Upper lobe of left lung (tissue), 6 donors: Measurements from ENCODE around the gene PXDN. TPM values are rescaled to one million over a fixed set of nuclear protein-coding genes. Genes with fewer than 3 reads are reported as not detected.

Source experiments
- ATAC-seq, 2 donors: fragments of 200-7000 bp; cut with Tn5 transposase; one replicate each; pipeline ENCODE4 v1.9.1; 2022; ENCODE audit warnings: mild to moderate bottlenecking in 2 of 2, moderate library complexity in 2 of 2; ENCODE audit not compliant: low FRiP score in 2 of 2
- DNase-seq, 2 donors: peaks; one replicate each; pipeline ENCODE4 v3.0.0-alpha.2; 2019 to 2020
- H3K27ac ChIP-seq, 4 donors: fragments of 200-600 bp; sonication (generic); one replicate each; pipeline ENCODE4 v1.5.1; 2016 to 2019
- H3K27me3 ChIP-seq, 4 donors: fragments of 200-600 bp; sonication (generic); one replicate each; pipeline ENCODE4 v1.5.1; 2017 to 2019
- H3K36me3 ChIP-seq, 4 donors: fragments of 200-600 bp; sonication (generic); one replicate each; pipeline ENCODE4 v1.5.1; 2016 to 2019
- H3K4me1 ChIP-seq, 4 donors: fragments of 200-600 bp; sonication (generic); one replicate each; pipeline ENCODE4 v1.5.1; 2018 to 2019
- H3K4me3 ChIP-seq, 4 donors: fragments of 200-600 bp; sonication (generic); one replicate each; pipeline ENCODE4 v1.5.1; 2017 to 2019; ENCODE audit warnings: mild to moderate bottlenecking in 2 of 4, moderate library complexity in 1 of 4
- H3K9me3 ChIP-seq, 4 donors: fragments of 200-600 bp; sonication (generic); one replicate each; pipeline ENCODE4 v1.5.1; 2018 to 2019
- CTCF ChIP-seq, 6 experiments: fragments of 450-650 bp in 4 of 6; fragments of 200-600 bp in 2 of 6; sonication (generic) in 2 of 6; IDR thresholded peaks; one replicate each; pipeline ENCODE4 v1.5.1; 2016 to 2019; ENCODE audit warnings: antibody characterized with exemption in 6 of 6
- EP300 ChIP-seq, 4 donors: sonication (generic); formaldehyde crosslinking; IDR thresholded peaks; one replicate each; pipeline ENCODE4 v1.5.1; 2017; ENCODE audit warnings: antibody characterized with exemption in 4 of 4, control low read depth in 2 of 4
- POLR2A ChIP-seq, 4 donors: fragments of 450-650 bp; IDR thresholded peaks; one replicate each; pipeline ENCODE4 v1.5.1; 2016 to 2017; ENCODE audit warnings: antibody characterized with exemption in 4 of 4, mild to moderate bottlenecking in 2 of 4
- POLR2AphosphoS5 ChIP-seq, 2 donors: sonication (generic); formaldehyde crosslinking; IDR thresholded peaks; one replicate each; pipeline ENCODE4 v1.5.1; 2017; ENCODE audit warnings: antibody characterized with exemption in 2 of 2
- WGBS, 2 donors: methylation state at CpG; one replicate each; pipeline ENCODE4 v1.1.5; 2017 to 2018; 5-methylcytosine and 5-hydroxymethylcytosine counted together
- total RNA-seq, 6 donors: library from RNA; depleted of rRNA in 4 of 6; stranded (reverse); fragments of >200 nt in 4 of 6; gene quantifications; one replicate each; pipeline versions ENCODE4 v1.1.0 to v1.2.1, GENCODE V29; 2016 to 2021
- donor health status: DM: no; HTN: no; CAD: no; lungs with moderate emphysema.
- donor health status: DM: no; HTN: yes; CAD: no; lungs with severe emphysema.

The PXDN gene
- total RNA-seq, 6 donors from 2014 or later: 20.8 to 65.6 (median 38.5) TPM

- DNase-seq (no peak), ATAC-seq (peak; percentile 52 to 58)
- 59 to 64% methylated on average over 5 to 8 of the region's 8 CpGs for WGBS, 2 donors
- Histone ChIP-seq H3K36me3 (no peaks in the 10 kb centered on the region), H3K27ac (peak overlapping the region; percentile 76 to 91 (median 78)), H3K27me3 (no peaks in the 10 kb centered on the region), H3K9me3 (no peaks in the 10 kb centered on the region), H3K4me3 (no peak overlapping the region), H3K4me1 (peaks cover 36 to 50% (median 44%) of the 10 kb centered on the region in 4 donors)
- TF ChIP-seq POLR2A (IDR thresholded peaks at IDR 0.05): no peak
- no peak for TF ChIP-seq EP300 (IDR thresholded peaks at IDR 0.05)
- TF ChIP-seq POLR2AphosphoS5 (IDR thresholded peaks at IDR 0.05): no peak
- TF ChIP-seq CTCF (IDR thresholded peaks at IDR 0.05): no peak
Observed at GRCh38 chr2:1731447-1731962, 12.8 kb downstream of the PXDN start.

- peak; percentile 30 to 46 for TF ChIP-seq POLR2AphosphoS5 (IDR thresholded peaks at IDR 0.05)
- no peak for TF ChIP-seq CTCF (IDR thresholded peaks at IDR 0.05)
- TF ChIP-seq EP300 (IDR thresholded peaks at IDR 0.05): no peak
- TF ChIP-seq POLR2A (IDR thresholded peaks at IDR 0.05): no peak
- Histone ChIP-seq H3K27me3 (no peaks in the 10 kb centered on the region), H3K27ac (peak overlapping the region; percentile 76 to 91 (median 78)), H3K4me3 (no peak overlapping the region), H3K36me3 (no peaks in the 10 kb centered on the region), H3K9me3 (no peaks in the 10 kb centered on the region), H3K4me1 (peaks cover 36 to 50% (median 44%) of the 10 kb centered on the region in 4 donors)
- peak; percentile 35 to 40 for ATAC-seq
- 28 to 40% methylated on average over 9 to 10 of the region's 10 CpGs for WGBS, 2 donors
- peak in 1 of 2 donors; percentile 60 for DNase-seq
Observed at GRCh38 chr2:1730015-1730927, 14.0 kb downstream of the PXDN start.

GRCh38 chr2:1729242-1729641 is 15.1 kb downstream of the PXDN start:
- ATAC-seq (no peak), DNase-seq (no peak)
- no peak for TF ChIP-seq CTCF (IDR thresholded peaks at IDR 0.05)
- no peak for TF ChIP-seq POLR2A (IDR thresholded peaks at IDR 0.05)
- no peak for TF ChIP-seq EP300 (IDR thresholded peaks at IDR 0.05)
- Histone ChIP-seq H3K27ac (peak overlapping the region; percentile 60 to 91 (median 78)), H3K9me3 (no peaks in the 10 kb centered on the region), H3K36me3 (no peaks in the 10 kb centered on the region), H3K4me1 (peaks cover 36 to 50% (median 44%) of the 10 kb centered on the region in 4 donors), H3K4me3 (no peak overlapping the region), H3K27me3 (no peaks in the 10 kb centered on the region)
- WGBS, 2 donors: 60 to 62% methylated on average over 7 of the region's 7 CpGs

GRCh38 chr2:1728821-1729220 is 15.5 kb downstream of the PXDN start:
- peak in 1 of 4 donors; percentile 38 for TF ChIP-seq POLR2A (IDR thresholded peaks at IDR 0.05)
- TF ChIP-seq EP300 (IDR thresholded peaks at IDR 0.05): no peak
- TF ChIP-seq POLR2AphosphoS5 (IDR thresholded peaks at IDR 0.05): no peak
- TF ChIP-seq CTCF (IDR thresholded peaks at IDR 0.05): no peak
- ATAC-seq (peak in 1 of 2 donors; percentile 79), DNase-seq (peak; percentile 55 to 80)
- Histone ChIP-seq H3K4me3 (peak overlapping the region in 3 of 4 donors; percentile 5 to 33 (median 8)), H3K27me3 (no peaks in the 10 kb centered on the region), H3K4me1 (peaks cover 36 to 50% (median 44%) of the 10 kb centered on the region in 4 donors), H3K27ac (peak overlapping the region; percentile 60 to 91 (median 78)), H3K36me3 (no peaks in the 10 kb centered on the region), H3K9me3 (no peaks in the 10 kb centered on the region)
- WGBS, 2 donors: 41 to 51% methylated on average over 14 of the region's 14 CpGs
